HG03095 (cell line): ENCODE measurements around the gene AKAP13.

Experiments used
- ATAC-seq: cut with Tn5 transposase; IDR thresholded peaks from one replicate; pipeline ENCODE4 v1.9.1; 2021; ENCODE audit warnings: moderate library complexity; ENCODE audit not compliant: unreplicated experiment

AKAP13 gene

DNA sequence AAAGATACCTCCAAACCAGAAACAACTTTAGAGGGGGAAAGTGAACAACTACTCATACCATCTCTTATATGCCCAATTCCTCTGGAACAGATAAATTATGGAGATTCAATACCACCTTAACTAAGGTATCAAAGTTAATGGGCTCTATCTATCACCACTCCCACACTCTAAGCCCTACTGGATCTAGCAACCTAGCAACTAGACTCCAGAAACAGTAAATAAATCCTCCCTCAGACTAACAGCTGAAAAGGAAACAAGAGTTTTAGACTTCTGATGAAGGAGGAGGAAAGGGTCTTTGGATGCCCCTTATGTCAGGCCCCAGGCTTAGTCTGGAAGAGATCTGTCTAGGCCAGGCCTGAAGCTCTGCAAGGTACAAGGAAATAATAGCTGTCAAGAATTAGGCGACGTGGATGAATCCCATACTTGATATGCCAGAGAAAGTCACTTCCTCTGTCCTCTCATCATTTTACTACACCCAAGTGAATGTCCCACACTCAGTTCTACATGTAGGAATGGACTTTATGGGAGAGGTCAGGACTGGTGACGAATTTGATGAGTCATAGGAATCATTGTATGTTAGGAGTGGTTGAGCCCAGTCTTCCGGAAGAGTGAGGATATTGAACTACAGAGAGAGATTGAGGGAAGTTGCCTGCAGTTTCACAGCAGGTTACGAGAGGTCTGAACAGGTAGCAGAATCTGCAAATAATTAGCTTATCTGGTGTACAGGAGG, 113.8 kb downstream of the AKAP13 start:
- ATAC-seq, result no peak

DNA sequence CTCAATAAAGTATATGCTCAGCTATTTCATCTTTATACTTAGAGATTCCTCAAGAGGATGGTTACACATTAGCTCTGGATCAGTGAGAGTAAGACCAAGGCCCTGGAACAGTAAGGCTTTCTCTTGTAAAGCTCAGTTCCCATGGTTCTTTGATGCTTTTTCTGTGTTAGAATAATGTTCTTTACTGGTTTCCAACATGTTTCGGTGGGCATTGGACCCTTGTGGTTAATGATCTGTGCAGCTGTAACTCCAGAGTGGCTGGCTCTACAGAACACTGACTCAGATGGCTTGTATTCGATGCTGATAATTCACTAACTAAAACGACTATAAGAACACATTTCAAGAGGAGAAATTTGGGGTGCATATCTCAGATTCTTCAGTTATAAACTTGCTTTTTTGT, 114.7 kb downstream of the AKAP13 start:
- no peak for ATAC-seq

DNA sequence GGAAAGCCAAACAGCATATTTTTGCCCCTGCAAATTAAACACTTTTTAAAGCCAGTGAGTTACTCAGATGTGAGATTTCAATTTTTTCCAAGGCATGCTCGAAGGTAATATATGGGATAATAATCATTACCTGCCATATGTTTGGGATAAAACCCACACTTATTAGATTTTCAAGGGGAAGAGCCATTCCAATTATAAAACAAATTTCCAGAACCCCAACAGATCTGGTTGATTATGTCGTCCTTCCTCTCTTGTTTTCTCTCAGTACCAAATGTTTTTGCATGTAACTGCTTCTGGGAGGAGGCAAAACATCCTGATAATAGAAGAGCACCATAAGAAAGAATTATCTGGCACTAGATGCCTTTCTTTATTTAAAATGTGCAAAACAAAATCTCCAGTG, 115.1 kb downstream of the AKAP13 start:
- ATAC-seq, result no peak

DNA sequence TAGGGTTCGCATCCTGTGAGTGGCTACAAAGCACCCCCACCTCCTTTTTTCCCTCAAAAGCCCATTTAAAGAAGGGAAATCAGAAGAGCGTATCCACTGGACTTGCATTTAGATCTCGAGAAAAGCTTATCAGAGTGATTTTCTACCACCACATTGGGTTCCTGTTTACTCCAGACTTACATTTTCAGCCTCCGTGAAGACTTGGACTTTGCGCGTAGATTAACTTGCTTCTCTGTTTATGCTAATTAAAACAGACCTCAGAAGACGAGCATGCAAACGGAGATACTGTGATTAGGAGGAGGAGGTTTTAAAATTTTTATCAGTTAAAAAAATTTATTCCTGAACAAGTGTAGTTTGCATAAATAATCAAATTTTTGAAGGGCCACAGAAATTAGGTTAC, 115.7 kb downstream of the AKAP13 start:
- no peak for ATAC-seq

DNA sequence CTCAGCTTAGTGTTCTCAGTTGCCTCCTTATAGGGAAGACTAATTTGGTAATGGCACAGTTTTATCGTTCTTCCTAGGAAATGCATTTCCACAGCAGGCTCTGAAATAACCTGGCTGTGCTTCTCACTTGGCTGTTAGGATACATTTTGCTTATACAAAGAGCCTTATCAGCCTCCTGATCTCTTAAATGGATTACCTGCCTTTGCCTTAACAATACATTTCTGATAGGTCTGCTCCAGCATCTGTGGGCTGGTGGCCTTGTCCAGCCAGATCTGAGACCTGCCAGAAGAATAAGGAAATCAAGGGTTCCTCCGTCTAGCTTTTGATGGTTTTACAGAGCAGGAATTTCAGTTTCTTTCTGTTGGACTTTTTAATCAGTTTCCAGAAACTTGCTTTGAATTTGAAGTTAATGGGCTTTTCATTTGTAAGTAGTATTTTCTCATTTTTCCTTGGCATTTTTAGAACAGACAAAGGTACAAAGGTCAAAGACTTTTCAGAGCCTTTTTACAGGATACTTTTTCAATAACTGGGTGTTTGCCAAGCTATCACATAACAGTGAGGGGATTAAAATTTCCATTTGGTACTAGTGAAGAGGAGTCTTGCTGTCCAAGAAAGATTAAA, 116.3 kb downstream of the AKAP13 start:
- no peak for ATAC-seq

DNA sequence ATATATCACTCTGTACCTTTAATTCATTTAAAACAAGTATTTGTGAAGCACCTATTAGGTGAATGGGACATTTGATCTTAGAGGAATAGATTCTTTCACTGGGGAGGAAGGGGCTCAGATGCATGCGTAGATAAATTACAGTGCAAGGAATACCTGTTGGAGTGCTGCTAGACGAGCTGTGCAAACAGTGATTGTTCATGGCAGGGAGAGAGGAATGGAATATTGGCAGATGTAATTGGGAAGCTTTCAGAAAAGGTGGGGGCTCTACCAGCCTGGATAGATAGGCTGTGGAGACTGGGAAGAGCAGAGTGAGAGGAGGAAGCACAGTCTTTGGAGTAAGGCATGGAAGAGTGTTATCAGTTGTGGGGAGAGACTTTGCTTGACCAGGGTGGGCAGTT, 116.8 kb downstream of the AKAP13 start:
- ATAC-seq, result no peak

DNA sequence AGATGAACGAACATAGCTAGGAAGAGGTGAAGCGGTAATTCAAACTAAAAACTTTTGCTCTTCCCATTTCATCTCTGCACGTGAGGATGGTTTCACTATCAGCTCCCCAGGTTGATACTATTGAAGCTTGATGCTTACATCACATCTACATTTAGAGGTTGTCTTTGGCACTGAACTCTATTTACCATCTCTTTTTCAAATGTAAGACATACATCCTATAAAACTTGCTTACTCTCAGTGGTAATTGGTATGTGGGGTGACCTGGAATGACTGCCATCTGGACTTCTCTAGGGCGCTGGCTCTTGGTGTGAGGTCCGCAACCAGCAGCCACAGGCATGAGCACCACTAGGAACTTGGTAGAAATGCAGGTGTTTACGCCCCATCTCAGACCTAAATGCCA, 118.1 kb downstream of the AKAP13 start:
- ATAC-seq, result no peak

DNA sequence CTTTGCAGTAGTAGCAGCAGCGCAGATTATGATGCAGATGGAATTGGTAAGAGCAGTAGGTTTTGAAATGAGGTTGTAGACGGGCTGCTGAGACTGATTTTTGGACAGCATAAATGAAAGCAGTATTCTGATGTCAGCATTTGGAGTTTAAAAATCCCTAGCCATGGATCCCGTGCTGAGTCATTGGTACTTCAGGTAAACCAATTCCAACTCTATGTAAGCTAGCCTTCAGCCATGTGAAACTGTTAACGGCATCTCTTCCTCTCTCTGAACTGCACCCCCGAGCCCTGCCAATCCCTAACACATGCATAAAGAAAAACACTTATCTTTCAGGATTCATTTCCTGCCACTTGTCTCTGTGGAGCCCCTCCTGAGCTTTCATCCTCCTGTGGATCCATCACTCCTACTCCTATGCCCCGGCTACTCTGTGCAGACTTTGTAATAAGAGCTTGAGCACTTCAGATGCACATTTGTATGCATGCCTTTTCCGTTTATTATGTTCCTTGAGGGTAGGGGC, 119.0 kb downstream of the AKAP13 start:
- ATAC-seq, result no peak

DNA sequence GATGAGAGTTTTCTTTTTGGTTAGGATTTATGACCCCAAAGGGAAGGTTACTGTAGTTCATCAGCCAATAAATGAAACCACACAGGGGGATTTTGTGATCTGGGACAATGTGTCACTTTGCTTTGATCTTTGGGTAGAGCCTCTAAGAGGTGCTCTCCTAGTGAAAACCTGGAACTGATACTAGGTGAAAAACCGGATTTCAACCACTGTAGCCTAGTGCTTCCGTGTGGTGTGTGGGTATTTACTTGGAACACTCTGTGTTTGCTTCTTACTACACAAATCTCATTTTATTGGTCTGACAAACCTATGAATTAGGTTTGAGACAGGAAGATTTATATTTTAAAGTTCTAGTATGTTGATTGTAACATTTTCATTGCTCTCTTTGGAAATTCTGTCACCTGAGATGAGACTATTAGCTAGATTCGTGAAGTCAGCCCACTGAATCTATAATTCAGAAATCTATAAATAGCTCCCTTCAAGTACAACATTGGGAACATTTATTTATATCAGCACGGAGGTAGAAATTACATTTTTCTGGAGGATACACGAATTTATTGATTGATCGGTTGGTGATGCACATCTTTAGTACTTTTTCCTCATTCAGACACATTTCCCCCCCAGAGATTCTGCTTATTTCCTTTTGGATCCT, 119.8 kb downstream of the AKAP13 start:
- no peak for ATAC-seq

DNA sequence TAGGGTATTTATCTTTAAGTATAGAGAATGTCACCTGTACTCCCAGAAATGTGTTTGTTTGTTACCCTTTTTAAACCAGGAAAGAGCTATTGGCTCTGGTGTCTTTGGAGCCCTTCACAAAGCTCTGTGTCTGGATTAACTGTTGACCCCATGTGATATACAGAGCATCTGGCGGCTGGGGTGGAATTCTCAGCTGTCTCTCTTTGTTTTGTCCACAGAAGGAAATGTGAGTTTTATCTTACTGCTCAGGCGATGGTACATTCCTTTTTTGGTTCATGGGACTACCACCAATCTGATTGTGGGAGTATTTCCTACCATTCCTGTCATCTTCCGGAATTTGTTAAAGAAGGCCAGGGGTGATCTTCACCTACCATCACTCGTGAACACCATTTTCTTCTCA, 120.3 kb downstream of the AKAP13 start:
- no peak for ATAC-seq

DNA sequence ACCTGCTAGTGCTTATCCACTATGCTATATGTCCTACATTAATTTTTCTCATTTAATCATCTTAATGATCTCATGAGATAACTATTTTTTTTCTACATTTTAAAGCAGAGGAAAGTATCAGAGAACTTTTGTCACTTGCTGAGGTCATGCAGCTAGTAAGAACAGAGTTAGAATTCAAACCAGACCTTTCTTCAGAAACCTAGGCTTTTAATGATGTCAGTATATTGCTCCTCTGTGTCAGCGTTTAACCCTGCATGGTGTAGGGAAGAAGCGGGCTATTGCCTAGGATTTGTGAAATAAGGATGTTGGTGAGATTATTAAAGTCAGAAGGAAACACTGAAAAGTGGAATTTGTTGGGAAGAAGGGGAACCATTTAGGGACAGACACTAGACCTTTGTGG, 121.2 kb downstream of the AKAP13 start:
- ATAC-seq, result no peak

DNA sequence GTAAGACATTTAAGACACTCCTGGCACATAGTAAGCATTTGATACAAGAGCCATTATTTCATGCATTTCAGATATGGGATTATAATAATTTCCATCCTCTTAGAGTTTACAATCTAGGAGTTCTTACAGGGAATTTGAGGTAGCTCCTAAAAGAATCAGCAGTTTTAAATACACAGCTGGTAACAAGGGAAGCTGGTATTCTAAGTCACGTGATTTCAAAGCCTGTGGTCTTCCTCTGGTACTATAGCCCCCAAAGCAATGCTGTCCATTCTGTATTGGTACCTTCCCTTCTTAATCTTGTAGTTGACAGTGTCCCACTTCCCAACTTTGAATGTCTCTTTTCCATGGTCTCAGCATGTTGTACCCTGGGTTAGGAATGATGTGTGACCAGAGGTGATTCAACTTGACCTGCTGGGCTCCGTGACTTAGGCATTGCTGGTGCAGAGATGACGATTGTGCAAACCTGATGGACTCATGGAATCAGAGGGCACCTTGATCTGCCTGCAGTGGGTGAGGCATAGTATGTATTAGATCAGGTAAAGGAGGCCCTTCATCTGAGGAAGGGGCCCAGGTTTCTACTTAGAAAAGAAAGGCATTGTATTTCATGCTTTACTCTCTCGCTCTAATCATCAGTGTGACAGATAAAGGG, 122.9 kb downstream of the AKAP13 start:
- ATAC-seq, result no peak

DNA sequence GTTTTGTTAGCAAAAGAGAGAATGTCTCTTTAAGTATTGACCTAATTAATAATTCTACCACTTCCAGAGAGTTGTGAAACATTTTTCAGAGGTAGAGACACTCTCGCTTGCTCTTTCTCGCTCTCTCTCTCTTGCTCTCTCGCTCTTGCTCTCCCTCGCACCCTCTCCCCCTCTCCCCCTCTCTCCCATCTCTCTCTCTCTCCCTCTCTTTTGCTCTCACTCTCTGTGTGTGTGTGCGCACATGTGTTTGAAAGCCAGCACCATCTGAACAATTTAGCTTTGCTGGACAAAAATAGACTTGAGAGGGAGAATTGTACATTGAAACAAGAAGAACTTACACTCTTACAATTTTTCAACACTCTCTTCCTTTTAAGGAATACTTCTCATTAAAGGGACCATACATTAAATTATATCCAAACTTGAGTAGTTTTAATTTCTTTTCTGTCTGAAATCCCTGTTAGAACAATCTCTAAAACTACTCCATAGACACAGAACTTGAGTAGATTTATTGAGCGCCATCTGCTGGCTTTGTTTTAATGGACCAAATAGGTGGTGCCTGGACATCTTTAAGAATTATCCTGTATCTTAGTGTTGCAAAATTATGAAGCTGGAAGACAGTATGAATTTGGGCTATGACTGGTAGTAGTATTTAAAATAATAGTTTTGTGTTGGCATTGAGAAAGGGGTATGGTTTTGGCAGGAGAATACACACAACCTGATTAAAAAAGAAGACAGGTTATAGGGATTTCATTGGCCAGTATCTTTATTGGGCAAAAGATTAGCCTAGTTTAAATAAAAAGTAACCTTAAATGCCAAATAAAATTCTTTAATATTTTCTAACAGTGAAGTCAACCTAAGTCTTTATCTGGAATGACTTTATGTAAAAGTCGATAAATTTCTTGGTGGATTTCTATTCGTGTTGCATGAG, 124.6 kb downstream of the AKAP13 start:
- no peak for ATAC-seq

DNA sequence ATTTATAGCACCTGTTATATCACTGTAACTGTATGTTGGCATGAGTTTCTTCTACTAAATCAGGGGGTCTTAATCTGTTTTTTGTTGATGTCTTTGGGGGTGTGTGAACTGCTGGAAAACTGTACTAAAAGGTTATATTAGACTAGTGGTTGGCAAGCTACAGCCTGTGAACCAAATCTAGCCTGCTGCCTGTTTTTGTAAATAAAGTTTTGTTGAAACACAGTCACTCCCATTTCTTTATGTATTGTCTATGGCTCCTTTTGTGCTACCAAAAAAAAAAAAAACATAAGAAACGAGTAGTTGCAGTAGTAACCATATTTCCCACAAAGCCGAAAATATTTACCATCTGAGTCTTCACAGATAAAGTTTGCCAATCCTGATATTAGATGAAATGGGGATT, 126.7 kb downstream of the AKAP13 start:
- no peak for ATAC-seq

DNA sequence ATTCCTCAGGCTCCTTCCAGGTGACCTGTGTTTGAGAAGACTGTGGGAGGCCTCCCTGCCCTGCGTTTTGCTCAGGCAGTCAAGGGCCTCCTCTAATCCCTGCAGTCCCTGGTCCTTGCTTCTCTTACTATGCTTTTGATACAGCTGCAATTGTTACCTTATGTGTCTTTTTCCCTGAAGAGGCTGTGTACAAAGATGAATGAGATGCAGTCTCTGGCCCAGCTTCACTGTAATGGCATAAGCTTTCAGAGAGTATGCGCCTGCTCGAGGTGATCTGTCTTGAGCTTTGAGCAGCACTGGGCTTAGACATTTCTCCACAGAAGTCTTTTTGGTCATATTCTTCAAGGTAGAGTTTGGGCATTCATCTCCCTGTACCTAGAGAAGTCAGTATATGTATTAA, 129.6 kb downstream of the AKAP13 start:
- no peak for ATAC-seq

DNA sequence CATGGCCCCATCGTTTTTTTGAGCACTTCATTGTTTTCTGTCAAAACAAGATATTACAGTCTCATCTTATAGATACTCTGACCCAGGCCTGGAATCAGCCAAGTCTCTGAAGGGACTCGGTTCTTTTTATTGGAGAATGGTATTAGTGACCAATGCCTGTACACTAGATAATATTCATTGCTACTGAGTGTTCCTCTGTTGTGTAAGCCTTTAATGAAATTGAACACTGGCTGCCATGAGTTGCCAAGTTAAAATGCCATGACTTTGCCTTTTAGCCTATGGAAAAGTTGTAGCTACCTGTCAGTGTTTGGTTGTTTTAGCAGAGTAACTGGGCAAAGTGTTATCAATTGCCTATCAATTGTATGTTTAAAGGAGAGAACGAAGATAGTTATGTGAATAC, 134.0 kb downstream of the AKAP13 start:
- ATAC-seq, result no peak

DNA sequence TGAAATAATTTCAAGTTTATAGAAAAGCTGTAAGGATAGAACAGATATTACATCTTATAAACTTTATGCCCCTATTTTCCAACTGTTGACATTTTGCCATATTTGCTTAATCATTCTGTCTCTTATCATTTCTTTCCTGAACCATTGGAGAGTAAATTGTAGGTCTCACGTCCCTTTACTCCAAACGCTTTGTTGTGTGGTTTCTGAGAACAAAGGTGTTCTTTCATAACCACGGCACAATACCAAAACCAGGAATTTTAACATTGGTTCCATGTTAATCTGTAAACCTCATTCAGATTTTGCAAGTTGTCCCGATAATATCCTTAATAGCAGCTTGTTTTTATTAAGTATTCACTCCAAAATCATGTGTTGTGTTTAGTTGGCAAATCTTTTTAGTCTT, 134.8 kb downstream of the AKAP13 start:
- no peak for ATAC-seq

DNA sequence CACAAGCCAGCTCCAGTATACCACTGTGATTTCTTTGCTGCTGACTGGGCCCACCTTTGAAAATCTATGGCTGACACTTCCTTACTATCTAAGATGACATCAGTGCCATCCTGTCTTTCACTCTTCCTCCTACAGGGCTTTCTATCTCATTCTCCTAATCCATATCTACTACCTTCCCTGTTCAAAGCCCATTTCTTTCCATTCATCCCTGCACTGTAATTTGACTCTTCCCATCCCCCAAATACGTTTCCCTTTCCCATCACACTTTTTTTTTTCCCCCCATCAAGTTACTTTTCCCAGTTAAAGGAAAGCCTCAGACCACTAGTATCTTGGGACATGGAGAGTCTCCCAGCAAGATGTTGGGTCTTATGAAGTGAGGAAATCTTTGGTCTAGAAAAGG, 136.7 kb downstream of the AKAP13 start:
- no peak for ATAC-seq

DNA sequence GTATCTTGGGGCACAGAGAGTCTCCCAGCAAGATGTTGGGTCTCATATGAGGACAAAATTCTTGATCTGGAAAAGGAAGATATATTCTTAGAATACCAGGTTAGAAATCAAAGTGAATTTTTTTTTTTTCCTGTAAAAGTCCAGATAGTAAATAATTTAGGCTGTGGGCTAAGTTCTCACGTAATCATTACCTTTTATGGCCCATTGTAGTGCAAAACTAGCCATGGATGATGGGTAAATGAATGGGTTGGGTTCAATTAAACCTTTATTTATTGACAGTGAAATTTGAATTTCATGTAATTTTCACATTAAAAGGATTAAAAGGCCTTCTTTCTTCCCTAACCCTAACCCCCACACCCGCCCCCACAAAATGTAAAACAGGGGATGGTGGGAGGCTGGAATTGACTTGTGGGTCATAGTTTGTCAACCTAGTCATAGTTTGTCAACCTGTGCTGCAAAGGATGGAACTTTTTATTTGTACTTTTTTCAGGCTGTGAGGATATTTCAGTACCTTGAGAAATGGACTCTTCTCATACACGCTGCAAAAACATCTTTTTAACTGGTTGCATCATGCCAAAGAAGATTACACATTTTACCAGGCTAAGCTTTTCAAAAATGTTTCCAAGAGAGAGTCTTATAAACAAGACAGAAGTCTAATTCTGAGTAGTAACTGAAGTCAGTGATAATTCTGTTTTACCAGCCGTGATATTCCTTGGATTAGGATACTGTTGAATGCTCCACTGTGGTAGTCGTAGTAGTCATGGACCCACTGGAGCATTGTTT, 138.8 kb downstream of the AKAP13 start:
- ATAC-seq, result no peak

DNA sequence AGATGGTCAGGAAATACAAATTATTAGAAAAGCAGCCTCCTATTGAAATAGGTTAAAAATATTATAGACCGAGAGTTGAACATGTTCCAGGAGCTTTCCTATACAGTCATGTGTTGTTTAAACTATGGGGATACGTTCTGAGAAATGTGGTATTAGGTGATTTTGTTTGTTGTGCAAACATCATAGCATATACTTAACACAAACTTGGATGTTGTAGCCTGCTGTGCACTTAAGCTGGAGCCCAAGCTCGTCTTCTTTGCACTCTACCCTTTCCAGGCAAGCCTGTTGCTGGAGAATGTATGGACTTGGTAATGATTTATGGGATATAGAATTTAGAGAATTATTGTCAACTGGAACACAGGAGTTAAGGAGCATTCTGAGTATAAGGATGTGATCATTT, 140.2 kb downstream of the AKAP13 start:
- ATAC-seq, result no peak
